GM04503 (cell line): ENCODE data around the gene MSH2.
"Not testable (repeated sequence)": the region's sequence is repeated elsewhere in the genome, so short reads cannot be mapped to it uniquely, and the experiment has no call there.

Experiments used
- DNase-seq: peaks from one replicate; pipeline ENCODE4 v3.0.0-alpha.2; 2012; ENCODE audit warnings: low read depth

The MSH2 gene

DNA sequence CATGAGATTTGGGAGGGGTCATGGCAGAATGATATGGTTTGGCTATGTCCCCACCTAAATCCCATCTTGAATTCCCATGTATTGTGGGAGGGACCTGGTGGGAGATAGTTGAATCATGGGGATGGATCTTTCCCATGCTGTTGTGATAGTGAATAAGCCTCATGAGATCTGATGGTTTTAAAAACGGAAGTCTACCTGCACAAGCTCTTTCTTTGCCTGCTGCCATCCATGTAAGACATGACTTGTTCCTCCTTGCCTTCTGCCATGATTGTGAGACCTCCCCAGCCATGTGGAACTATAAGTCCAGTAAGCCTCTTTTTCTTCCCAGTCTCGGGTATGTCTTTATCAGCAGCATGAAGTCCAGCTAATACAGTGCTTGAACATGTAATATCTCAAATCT, 5.0 kb downstream of the MSH2 start:
- not testable (repeated sequence) for DNase-seq

DNA sequence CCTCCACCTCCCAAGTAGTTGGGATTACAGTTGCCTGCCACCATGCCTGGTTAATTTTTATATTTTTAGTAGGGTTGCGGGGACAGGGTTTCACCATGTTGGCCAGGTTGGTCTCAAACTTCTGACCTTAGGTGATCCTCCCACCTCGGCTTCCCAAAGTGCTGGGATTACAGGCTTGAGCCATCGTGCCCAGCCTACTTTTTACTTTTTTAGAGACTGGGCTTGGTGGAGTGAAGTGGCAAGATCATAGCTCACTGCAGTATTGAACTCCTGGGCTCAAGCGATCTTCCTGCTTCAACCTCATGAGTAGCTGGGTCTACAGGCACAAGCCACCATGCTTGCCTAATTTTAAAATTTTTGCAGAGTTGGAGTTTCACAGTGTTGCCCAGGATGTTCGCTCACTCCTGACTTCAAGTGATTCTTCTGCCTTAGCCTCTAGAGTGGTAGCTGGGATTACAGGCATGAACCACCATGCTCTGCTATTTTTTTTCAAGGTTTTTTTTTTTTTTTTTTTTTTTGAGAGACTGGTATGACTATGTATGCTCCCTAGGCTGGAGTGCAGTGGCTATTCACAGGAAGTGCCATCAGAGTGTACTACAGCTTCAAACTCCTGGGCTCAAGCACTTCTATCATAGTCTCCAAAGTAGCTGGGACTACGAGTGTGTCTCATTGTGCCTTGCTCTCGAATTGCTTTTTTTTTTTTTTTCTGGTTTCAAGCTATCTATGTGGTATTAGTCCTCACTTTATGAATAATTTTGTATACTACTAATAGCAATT, 11.9 kb downstream of the MSH2 start:
- DNase-seq, result no peak

DNA sequence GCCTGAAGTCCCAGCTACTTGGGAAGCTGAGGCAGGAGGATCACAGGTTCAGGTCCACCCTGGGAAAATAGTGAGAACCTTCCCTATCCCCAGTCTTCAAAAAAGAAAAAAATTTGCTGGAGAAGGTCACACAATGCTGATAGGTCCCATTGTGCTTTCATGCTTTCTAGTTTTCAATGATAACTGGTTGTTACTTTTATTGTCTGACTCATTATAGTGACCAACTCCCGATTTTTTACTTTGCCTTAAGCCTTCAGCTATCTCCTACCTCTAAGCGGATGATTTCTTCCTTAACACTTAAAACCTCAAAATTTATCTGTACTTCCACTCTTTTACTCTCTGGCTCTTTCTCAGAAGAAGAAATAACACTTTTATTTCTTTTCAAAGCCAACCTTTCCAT, 17.3 kb downstream of the MSH2 start:
- DNase-seq, result no peak

DNA sequence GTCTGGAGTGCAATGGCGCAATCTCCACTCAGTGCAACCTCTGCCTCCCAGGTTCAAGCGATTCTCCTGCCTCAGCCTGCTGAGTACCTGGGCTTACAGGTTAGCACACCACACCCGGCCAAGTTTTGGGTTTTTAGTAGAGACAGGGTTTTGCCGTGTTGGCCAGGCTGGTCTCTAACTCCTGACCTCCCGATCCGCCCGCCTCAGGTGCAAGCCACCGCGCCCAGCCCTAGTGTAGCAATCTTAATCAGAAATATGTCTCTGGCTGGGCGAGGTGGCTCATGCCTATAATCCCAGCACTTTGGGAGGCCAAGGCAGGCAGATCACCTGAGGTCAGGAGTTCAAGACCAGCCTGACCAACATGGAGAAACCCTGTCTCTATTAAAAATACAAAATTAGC, 17.7 kb downstream of the MSH2 start:
- not testable (repeated sequence) for DNase-seq

DNA sequence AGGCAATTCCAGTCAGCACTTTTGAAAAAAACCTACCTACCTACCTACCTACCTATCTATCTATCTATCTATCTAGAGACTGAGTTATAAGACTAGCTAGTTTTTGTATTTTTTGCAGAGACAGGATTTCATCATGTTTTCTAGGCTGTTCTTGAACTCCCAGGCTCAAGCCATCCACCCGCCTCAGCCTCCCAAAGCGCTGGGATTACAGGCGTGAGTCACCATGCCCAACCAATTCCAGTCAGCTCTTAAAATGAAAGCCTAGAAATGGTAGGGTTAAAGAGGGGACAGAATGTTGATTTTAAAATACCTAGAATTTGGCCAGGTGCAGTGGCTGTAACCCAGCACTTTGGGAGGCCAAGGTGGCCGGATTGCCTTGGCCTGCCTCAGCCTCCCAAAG, 19.1 kb downstream of the MSH2 start:
- no peak for DNase-seq

DNA sequence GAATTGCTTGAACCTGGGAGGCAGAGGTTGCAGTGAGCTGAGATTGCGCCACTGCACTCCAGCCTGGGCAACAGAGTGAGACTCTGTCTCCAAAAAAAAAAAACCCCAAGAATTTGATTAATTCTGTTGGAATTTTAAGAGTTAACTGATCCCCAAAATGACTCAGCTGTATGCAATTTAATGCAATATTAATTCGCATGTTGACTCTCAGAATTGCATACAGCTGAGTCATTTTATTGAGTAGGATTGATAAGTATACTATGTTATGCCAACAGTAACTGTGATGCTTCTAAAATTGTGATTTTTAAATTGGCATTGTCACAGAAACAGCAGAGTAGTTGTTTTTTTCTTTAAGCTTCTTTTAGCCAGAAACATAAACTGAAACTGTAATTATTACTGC, 19.6 kb downstream of the MSH2 start:
- no peak for DNase-seq

DNA sequence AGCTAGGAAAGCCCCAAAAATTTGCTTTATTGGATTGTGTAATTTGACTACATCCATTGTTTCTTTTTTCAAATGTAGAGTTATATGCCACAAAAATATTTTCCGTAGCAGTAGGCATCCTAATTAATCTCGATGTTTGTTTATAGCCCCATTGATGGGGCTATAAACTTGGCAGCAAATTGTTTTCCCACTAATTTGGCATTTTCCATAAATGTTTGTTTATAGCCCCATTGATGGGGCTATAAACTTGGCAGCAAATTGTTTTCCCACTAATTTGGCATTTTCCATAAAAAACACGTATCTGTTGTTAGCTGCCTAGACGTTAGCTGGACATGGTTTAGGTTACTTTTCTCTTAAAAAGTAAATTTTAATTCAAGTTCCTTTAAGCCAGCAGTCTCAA, 23.8 kb downstream of the MSH2 start:
- DNase-seq, result no peak

DNA sequence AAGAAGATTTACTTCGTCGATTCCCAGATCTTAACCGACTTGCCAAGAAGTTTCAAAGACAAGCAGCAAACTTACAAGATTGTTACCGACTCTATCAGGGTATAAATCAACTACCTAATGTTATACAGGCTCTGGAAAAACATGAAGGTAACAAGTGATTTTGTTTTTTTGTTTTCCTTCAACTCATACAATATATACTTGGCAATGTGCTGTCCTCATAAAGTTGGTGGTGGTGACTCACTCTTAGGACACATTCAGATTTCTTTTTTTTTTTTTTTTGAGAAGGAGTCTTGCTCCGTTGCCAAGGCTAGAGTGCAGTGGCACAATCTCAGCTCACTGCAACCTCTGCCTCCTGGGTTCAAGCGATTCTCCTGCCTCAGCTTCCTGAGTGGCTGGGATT, 26.8 kb downstream of the MSH2 start:
- DNase-seq, result peak; percentile 37

DNA sequence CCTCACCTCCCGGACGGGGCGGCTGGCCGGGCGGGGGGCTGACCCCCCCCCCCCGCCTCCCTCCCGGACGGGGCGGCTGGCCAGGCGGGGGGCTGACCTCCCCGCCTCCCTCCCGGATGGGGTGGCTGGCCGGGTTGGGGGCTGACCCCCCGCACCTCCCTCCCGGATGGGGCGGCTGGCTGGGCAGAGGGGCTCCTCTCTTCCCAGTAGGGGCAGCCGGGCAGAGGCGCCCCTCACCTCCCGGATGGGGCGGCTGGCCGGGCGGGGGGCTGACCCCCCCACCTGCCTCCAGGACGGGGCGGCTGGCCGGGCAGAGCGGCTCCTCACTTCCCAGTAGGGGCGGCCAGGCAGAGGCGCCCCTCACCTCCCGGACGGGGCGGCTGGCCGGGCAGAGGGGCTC, 30.1 kb downstream of the MSH2 start:
- not testable (repeated sequence) for DNase-seq

DNA sequence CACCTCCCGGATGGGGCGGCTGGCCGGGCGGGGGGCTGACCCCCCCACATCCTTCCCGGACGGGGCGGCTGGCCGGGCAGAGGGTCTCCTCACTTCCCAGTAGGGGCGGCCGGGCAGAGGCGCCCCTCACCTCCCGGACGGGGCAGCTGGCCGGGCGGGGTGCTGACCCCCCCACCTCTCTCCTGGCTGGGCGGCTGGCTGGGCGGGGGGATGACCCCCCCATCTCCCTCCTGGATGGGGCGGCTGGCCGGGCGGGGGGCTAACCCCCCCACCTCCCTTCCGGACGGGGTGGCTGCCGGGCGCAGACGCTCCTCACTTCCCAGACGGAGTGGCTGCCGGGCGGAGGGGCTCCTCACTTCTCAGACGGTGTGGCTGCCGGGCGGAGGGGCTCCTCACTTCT, 30.5 kb downstream of the MSH2 start:
- not testable (repeated sequence) for DNase-seq

DNA sequence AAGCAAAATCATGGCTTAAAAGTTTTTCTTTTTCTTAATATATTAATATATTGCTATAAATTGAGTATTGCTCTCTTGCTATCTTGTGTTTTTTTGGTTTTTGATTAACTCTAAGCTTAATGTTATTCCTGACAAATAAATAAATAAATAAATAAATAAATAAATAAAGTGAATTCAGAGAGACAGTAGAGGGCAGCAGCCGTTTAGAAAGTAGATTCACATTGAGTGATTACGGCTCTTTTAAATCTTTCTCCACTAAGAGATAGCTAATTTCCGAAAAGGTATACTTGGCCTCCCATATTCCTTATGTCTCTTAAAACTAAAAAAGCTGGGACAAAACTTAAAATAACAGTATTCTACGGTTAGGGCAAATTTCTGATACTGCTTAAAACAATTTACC, 34.3 kb downstream of the MSH2 start:
- DNase-seq, result no peak

DNA sequence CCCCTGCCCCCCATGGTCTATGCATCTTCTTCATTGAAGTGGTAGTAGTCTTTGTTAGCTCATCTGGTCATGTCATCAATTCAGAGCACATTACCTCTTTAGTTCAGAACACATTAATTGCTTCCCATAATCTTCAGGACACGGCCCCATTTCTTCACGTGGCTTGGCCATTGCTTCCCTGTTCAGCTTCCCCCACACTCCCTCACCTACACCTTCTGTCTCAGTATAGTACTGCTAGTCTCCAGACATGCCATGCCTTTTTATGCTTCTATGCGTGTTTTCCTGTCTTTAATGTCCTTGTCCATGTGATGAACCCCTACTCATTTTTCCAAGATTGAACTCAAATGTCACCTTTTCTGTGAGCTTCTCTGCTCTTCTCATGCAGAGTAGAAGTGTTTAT, 35.1 kb downstream of the MSH2 start:
- no peak for DNase-seq

DNA sequence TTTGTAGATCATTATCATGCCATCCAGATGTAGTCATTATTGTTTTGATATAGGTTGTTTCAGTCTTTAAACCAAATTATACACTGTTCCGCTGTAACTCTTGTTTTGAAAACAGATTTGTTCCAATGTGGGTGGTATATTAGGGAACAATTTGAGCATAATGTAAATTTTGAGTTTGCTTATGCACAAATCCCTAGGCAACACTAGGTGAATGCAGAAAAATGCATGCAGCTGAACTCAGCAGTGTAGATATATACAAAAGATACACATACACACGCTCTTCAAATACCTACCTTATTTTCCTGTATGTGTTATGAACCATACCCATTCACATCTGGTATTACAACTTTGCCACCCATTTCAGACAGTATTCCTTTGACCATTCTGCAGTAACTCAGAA, 35.8 kb downstream of the MSH2 start:
- DNase-seq, result no peak

DNA sequence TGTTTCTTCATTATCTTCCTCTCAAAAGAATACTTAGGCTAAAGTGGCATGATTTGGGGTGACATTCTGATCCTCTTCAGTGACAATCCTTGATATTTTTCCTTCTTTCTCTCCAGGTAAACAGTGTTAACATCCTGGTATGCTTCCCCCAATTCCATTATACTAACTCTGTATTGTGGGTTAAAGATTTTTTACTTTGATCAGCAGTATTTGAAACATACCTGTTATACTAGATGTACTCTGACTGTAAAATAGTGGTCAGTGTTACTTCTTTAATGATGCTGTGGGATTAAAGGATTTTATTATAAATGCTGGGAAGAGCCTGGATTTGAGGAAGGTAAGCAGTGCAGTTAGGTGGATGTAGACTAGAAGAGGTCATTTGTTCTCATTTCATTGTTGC, 48.8 kb downstream of the MSH2 start:
- no peak for DNase-seq

DNA sequence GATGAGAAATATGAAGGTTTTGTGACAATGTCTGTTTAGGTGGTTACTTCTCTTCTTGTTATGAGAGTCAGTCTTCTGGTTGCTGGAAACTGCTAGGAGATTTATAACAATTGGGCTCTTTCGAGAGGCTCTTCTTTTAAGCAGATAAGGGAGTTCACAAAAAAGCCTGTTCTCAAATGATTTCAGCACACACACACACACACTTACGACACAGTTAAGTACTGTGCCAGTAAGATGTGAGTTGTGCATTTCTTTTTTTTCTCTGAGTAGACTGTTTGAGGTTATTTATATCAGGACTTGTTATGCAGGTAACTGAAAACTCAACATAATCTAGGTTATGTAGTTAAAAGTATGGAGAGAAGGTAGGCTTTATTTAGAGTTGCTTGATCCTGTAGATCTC, 49.8 kb downstream of the MSH2 start:
- no peak for DNase-seq

DNA sequence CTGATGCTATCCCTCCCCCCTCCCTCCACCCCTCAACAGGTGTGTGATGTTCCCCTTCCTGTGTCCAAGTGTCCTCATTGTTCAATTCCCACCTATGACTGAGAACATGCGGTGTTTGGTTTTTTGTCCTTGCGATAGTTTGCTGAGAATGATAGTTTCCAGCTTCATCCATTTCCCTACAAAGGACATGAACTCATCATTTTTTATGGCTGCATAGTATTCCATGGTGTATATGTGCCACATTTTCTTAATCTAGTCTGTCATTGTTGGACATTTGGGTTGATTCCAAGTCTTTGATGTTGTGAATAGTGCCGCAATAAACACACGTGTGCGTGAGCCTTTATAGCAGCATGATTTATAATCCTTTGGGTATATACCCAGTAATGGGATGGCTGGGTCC, 51.9 kb downstream of the MSH2 start:
- not testable (repeated sequence) for DNase-seq

DNA sequence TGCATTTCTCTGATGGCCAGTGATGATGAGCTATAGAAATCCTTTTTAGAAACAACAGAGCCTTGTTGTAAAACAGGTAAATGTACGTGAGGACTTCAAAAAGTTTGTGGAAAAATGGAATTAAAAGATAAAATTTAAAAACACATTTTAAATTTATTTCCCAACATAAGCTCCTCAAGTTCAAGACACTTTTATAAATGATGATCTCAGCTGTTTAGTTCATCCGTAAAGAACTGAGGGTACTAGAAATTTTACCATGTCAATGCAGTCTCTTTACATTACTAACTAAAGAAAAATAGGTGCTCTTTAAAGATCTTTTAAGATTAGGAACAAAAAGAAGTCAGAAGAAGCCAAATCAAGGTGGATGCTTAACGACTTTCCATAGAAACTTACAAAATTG, 52.5 kb downstream of the MSH2 start:
- DNase-seq, result no peak

DNA sequence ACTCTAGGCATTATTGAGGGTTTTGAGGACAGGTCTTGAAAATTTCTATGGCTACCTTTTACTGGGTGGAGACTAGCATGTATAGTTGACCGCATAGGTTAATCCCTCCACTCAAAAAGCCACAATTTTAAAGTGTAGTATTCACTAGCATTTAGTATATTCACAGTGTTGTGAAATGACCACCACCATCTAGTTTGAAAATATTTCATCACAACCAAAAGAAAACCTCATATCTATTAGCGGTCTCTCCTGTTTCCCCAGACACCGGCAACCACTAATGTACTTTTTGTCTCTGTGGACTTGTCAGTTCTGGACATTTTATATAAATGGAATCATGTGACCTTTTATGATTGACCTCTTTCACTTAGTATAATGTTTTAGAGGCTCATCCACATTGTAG, 53.9 kb downstream of the MSH2 start:
- no peak for DNase-seq

DNA sequence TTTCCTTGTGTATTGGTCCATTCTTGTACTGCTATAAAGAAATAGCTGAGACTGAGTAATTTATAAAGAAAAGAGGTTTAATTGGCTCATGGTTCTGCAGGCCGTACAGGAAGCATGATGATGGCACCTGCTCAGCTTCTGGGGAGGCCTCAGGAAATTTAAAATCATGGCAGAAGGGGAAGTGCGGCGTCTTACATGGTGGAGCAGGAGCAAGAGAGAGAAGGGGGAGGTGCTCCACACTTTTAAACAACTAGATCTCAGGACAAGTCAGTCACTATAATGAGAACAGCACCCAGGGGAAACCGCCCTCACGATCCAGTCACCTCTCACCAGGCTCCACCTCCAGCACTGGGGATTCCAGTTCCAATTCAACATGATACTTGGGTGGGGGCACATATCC, 54.3 kb downstream of the MSH2 start:
- DNase-seq, result no peak

DNA sequence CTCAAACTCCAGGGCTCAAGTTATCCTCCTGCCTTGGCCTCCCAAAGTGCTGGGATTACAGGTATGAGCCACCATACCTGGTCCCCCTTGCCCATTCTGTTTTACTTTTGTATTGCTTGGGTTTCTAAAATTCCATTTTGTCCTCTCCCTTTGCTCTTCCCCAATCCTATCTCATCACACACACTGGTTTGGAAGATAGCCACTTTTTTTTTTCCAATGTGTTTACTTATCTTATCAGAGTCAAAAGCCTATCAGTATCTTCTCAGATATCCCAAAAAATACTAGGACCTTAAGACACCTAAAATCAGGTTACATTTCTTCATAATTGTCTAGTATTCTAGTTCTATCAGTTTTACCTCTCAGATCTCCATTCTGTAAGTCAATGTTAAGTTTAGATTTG, 56.1 kb downstream of the MSH2 start:
- no peak for DNase-seq

DNA sequence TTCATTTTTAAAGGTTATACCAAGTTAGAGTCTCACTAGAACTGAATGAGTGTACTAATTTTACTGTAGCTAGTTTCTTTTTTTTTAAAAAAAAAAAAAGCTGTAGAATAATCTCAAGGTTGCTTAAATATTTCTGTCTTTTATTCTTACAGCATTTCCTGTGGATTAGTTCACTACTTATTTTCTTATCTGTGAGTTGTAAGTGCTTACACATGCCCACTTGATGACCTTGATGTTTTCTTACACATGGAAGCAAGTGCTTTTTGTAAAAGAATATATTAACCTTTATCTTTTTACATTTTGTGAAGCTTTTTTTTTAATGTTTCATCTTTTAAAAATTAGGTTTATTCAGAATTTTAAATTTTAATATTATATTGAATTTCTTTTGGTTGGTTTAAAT, 57.8 kb downstream of the MSH2 start:
- DNase-seq, result no peak

DNA sequence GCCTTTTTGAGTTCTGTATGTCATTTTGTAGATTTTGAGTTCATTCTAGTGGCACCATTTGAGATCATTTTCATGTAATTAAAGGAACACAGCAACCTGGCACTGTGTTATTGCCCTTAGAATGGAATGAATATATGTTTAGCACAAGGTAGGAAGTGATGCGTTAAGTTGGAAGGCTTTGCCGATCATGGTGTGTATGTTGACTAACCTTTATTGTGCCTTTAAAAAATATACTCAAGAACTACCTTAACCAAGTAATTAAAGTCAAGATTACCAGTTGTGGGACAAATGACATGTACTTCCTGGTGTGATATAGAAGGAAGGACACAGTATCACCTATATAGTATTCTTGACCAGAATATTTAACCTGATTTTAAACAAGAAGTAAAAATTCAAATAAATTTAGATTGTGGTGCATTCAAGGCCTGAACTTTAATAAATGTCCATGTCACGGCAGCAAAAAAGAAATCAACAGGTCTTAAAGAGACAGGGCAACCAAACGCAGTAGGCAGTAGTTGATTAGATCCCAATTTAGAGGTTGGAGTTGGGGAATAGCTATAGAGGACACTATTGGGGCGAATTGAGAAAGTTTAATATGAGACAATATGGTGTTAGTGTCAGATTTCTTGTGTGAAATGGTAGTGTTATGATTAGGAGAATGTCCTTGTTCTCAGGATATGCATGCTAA, 68.6 kb downstream of the MSH2 start:
- no peak for DNase-seq

DNA sequence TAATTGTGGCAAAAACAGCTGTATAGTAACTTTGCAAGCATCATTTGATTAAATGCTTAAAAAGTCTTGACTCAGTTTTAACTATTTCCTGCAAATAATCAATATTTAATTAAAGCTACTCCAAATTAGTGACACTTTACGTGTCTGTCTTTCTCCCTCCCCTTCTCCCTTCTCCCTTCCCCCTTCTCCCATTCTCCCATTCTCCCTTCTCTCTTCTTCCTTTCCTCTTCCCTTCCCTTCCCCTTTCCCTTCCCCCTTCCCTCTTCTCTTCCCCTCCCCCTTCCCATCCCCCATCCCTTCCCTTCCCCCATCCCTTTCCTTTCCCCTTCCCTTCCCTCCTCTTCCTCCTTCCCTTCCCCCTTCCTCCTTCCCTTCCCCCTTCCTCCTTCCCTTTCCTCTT, 76.9 kb downstream of the MSH2 start:
- no peak for DNase-seq

DNA sequence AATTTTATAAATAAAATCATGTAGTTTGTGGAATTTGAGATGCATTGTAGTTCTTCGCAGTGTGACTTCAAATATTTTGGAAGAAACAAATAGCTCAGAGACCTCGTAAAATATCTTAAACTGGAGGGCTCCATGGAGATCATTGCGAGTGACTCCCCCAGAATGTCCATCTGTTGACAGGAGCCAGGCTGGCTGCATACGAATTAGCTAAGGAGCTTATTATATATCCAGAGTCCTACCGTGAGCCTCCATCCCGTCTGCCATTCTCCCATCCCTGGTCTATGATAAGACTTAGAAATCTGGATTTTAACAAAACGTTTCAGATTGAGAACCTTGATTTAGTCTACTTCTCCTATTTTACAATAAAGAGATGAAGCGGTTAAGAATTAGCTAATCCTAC, 80.2 kb downstream of the MSH2 start:
- no peak for DNase-seq
